Smooth muscle cell (in vitro differentiated cells): ENCODE results near the gene MAB21L3. TPM values are rescaled to one million over a fixed set of nuclear protein-coding genes. Genes with fewer than 3 reads are reported as not detected.

Experiments
- DNase-seq: peaks from one replicate; lab custom pipeline; 2025; ENCODE audit not compliant: unreplicated experiment; lab: John Stamatoyannopoulos, UW
- H2AFZ ChIP-seq: fragments of 200-600 bp; sonication (generic); 2 replicates; pipeline ENCODE4 v1.6.0; 2016; ENCODE audit warnings: antibody characterized with exemption, low read depth, mild to moderate bottlenecking
- H3F3A ChIP-seq: fragments of 200-600 bp; sonication (generic); 2 replicates; pipeline ENCODE4 v1.6.0; 2017; ENCODE audit warnings: antibody characterized with exemption, low read depth
- H3K27ac ChIP-seq: fragments of 200-600 bp; sonication (generic); 2 replicates; pipeline ENCODE4 v1.5.1; 2016; ENCODE audit warnings: low read depth, mild to moderate bottlenecking
- H3K27me3 ChIP-seq: fragments of 200-600 bp; sonication (generic); 2 replicates; pipeline ENCODE4 v1.6.1; 2016; ENCODE audit warnings: low read depth, mild to moderate bottlenecking
- H3K36me3 ChIP-seq: fragments of 200-600 bp; sonication (generic); 2 replicates; pipeline ENCODE4 v1.5.1; 2016; ENCODE audit warnings: low read depth
- H3K4me1 ChIP-seq: fragments of 200-600 bp; sonication (generic); 2 replicates; pipeline ENCODE4 v1.5.1; 2016; ENCODE audit warnings: low read depth
- H3K4me2 ChIP-seq: fragments of 200-600 bp; sonication (generic); 2 replicates; pipeline ENCODE4 v1.6.0; 2016; ENCODE audit warnings: mild to moderate bottlenecking
- H3K4me3 ChIP-seq: fragments of 200-600 bp; sonication (generic); 2 replicates; pipeline ENCODE4 v1.5.1; 2016; ENCODE audit warnings: mild to moderate bottlenecking
- H3K79me2 ChIP-seq: fragments of 200-600 bp; sonication (generic); 2 replicates; pipeline ENCODE4 v1.6.0; 2016; ENCODE audit warnings: low read depth, mild to moderate bottlenecking
- H3K9ac ChIP-seq: fragments of 200-600 bp; sonication (generic); 2 replicates; pipeline ENCODE4 v1.6.0; 2016; ENCODE audit warnings: low read depth
- H3K9me3 ChIP-seq: fragments of 200-600 bp; sonication (generic); replicated peaks from 2 replicates; pipeline ENCODE4 v1.5.1; 2016; ENCODE audit warnings: low read depth
- H4K20me1 ChIP-seq: fragments of 200-600 bp; sonication (generic); 2 replicates; pipeline ENCODE4 v1.6.0; 2016; ENCODE audit warnings: low read depth
- WGBS: methylation state at CpG from one replicate; pipeline ENCODE4 v1.1.7; 2016; ENCODE audit warnings: low lambda C conversion rate; 5-methylcytosine and 5-hydroxymethylcytosine counted together
- polyA plus RNA-seq: library from polyadenylated mRNA; unstranded; fragments of >200 nt; fragmentation: Nextera tagmentation; extraction: Ambion mirVana; gene quantifications from 2 replicates; pipeline ENCODE4 v1.2.1, GENCODE V29; 2016
- total RNA-seq: library from RNA; depleted of rRNA; stranded (reverse); fragments of >200 nt; gene quantifications from 2 replicates; pipeline ENCODE4 v1.2.3, GENCODE V29; 2014
- TF ChIP-seq, protein P1 (sequence below): fragments of 200-600 bp; sonication (generic); IDR thresholded peaks from 2 replicates; pipeline ENCODE4 v1.5.1; 2017; ENCODE audit warnings: borderline replicate concordance, mild to moderate bottlenecking, antibody characterized with exemption; ENCODE audit not compliant: insufficient read depth, poor library complexity, severe bottlenecking

The MAB21L3 gene
- total and polyA plus RNA-seq, 2 experiments from 2014 or later: 0.13 to 0.26 TPM

DNA sequence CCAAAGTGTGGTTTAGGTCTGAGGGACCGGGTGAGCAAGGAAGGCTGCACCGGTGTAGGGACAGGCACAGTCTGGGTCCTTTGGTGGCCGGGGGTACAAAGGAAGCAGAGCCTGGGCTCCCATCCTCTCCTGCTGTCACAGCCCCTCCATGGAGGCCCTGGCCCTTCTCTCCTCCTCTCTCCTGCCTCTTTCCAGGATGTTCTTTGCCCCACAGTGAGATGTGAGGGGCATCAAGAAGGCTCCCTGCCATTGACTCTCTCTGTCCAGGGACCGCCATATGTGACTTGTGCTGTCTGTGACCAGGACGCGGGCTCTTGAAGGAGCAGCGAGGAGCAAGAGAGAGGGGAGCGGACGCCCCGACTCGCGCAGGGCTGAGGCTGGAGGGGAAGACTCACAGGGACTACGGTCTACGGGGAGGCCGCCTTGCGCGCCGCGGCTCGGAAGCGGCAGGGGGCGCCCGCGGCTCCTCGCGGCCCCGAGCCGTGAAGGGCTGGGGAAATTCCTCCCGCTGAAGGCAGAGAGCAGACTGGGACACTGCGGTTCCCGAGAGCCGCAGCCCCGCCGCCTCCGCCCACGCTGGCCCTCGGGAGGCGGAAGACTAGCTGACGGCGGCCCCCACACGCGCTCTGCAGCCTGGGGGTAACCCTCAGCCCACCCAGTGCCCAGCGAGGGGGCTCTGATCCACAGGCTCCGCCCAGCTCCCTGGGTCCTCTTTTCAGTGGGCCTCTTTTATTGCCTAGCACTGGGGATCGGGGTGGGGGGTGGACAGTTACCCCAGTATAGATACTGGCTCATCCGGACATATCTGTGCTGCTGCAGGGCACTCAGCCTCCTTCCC is 40.8 kb downstream of the MAB21L3 start:
- Histone ChIP-seq H3K27ac (no peak overlapping the region), H3K79me2 (no peaks in the 10 kb centered on the region), H3K4me2 (peak overlapping the region; percentile 89), H3K4me1 (no peaks in the 10 kb centered on the region), H3K27me3 (no peaks in the 10 kb centered on the region), H2AFZ (peak overlapping the region; percentile 91), H3K9ac (no peak overlapping the region), H3F3A (no peaks in the 10 kb centered on the region), H3K9me3 (no peaks in the 10 kb centered on the region), H4K20me1 (no peaks in the 10 kb centered on the region), H3K36me3 (no peaks in the 10 kb centered on the region), H3K4me3 (peak overlapping the region; percentile 56)
- TF ChIP-seq, protein P1, sequence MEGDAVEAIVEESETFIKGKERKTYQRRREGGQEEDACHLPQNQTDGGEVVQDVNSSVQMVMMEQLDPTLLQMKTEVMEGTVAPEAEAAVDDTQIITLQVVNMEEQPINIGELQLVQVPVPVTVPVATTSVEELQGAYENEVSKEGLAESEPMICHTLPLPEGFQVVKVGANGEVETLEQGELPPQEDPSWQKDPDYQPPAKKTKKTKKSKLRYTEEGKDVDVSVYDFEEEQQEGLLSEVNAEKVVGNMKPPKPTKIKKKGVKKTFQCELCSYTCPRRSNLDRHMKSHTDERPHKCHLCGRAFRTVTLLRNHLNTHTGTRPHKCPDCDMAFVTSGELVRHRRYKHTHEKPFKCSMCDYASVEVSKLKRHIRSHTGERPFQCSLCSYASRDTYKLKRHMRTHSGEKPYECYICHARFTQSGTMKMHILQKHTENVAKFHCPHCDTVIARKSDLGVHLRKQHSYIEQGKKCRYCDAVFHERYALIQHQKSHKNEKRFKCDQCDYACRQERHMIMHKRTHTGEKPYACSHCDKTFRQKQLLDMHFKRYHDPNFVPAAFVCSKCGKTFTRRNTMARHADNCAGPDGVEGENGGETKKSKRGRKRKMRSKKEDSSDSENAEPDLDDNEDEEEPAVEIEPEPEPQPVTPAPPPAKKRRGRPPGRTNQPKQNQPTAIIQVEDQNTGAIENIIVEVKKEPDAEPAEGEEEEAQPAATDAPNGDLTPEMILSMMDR: peak; percentile 83
- peak; percentile 45 for DNase-seq
- WGBS: 10% methylated on average over 45 of the region's 46 CpGs

DNA sequence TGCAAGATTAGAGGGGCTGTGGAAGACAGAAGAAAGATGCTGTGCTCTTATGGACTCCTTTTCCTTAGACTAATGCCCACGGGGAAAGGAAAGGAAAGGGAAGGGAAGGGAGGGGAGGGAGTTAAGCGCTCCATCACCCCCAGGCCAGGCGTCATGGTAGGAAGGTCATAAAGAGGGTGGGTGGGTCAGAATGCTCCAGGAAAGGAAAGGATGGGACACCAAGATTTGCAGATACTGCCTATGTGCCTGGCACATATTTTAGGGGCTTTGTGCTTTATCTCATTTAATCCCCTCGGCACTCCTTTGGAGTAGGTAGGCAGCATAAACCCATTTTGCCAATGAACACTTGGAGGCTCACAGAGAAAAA is 41.4 kb downstream of the MAB21L3 start:
- H3K4me2 ChIP-seq: peak overlapping the region; percentile 89
- no peaks in the 10 kb centered on the region for H3K9me3 ChIP-seq
- no peaks in the 10 kb centered on the region for H3K27me3 ChIP-seq
- H3K79me2 ChIP-seq: no peaks in the 10 kb centered on the region
- DNase-seq: no peak
- no peak overlapping the region for H3K9ac ChIP-seq
- 78% methylated on average over 3 of the region's 4 CpGs for WGBS
- no peaks in the 10 kb centered on the region for H4K20me1 ChIP-seq
- peak overlapping the region; percentile 91 for H2AFZ ChIP-seq
- H3K27ac ChIP-seq: no peak overlapping the region
- H3F3A ChIP-seq: no peaks in the 10 kb centered on the region
- TF ChIP-seq, protein P1: no peak
- H3K4me1 ChIP-seq: no peaks in the 10 kb centered on the region
- no peaks in the 10 kb centered on the region for H3K36me3 ChIP-seq
- H3K4me3 ChIP-seq: peak overlapping the region; percentile 56

DNA sequence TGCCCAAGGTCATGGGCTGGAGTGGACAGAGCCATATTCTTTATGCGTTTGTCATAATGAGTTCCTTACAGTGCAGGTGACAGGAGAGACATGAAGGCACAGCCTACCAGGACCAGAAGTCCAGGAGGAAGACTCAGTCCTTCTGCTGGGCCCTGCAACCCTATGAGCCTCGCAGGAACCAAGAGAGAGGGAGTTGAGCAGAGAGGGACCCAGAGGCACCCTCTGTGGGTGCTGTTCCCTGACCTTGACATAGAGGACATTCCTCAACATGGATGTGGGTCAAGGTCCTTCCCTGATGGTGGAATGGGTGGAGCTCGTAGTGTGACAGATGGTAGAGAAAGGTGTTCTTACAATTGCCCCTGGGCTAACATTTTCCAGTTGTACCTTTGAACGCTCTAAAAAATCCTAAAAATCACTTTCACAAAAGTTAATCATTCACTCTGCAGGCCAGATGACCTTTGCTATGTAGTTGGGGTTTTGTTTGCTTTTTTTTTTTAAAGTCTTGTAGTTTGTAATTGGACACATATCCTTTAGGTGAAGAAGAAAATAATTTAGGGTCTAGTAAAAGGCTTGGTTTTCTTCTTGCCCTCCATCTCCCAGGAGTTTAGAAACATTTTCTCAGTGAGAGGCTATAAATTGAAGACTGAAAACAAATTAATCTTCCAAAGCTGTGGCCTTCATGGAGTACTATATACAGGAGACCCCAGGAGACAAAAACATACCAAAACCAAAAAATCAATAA is 41.9 kb downstream of the MAB21L3 start:
- TF ChIP-seq, protein P1: no peak
- H3K9me3 ChIP-seq: no peaks in the 10 kb centered on the region
- 96% methylated on average over 4 of the region's 4 CpGs for WGBS
- H3K4me1 ChIP-seq: no peaks in the 10 kb centered on the region
- H3K79me2 ChIP-seq: no peaks in the 10 kb centered on the region
- H3K27me3 ChIP-seq: no peaks in the 10 kb centered on the region
- no peaks in the 10 kb centered on the region for H3K36me3 ChIP-seq
- H2AFZ ChIP-seq: no peak overlapping the region
- H3F3A ChIP-seq: no peaks in the 10 kb centered on the region
- no peak overlapping the region for H3K4me2 ChIP-seq
- H3K27ac ChIP-seq: no peak overlapping the region
- no peak overlapping the region for H3K9ac ChIP-seq
- no peaks in the 10 kb centered on the region for H4K20me1 ChIP-seq
- no peak overlapping the region for H3K4me3 ChIP-seq
- DNase-seq: no peak

DNA sequence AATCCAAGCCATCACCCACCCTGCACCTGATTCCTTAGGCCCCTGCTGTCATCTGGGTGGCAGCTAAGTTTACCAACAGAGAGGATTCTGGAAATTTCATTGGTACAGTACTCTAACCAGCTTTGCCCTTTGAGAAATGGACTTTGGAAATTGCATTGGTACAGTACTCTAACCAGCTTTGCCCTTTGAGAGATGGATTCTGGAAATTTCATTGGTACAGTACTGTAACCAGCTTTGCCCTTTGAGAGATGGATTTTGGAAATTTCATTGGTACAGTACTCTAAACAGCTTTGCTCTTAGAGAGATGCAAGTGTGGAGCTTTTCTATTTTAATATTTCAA is 42.5 kb downstream of the MAB21L3 start:
- Histone ChIP-seq H3K27ac (no peak overlapping the region), H3K4me2 (no peak overlapping the region), H4K20me1 (no peaks in the 10 kb centered on the region), H3F3A (no peaks in the 10 kb centered on the region), H3K4me3 (no peak overlapping the region), H3K4me1 (no peaks in the 10 kb centered on the region), H3K9ac (no peak overlapping the region), H2AFZ (no peak overlapping the region), H3K9me3 (no peaks in the 10 kb centered on the region), H3K79me2 (no peaks in the 10 kb centered on the region), H3K27me3 (no peaks in the 10 kb centered on the region), H3K36me3 (no peaks in the 10 kb centered on the region)
- TF ChIP-seq, protein P1: no peak
- no peak for DNase-seq
